Peyer's patch (tissue), 4 donors: Measurements from ENCODE around the gene NR4A1.

Experiments
- CTCF ChIP-seq, 6 experiments: fragments of 450-650 bp in 4 of 6; fragments of 200-600 bp in 2 of 6; sonication (generic) in 1 of 6; IDR thresholded peaks; one replicate each; pipeline ENCODE4 v1.5.1; 2017 to 2019; ENCODE audit warnings: antibody characterized with exemption in 6 of 6, mild to moderate bottlenecking in 3 of 6, moderate library complexity in 1 of 6
- POLR2A ChIP-seq, 2 donors: fragments of 450-650 bp; IDR thresholded peaks; one replicate each; pipeline ENCODE4 v1.5.1; 2017; ENCODE audit warnings: antibody characterized with exemption in 2 of 2, mild to moderate bottlenecking in 2 of 2, moderate library complexity in 2 of 2

GRCh38 chr12:52037248-52037861 is 13.9 kb upstream of the NR4A1 start:
- TF ChIP-seq POLR2A (IDR thresholded peaks at IDR 0.05) (no peak), CTCF (IDR thresholded peaks at IDR 0.05) (no peak)
